ENCODE results near the gene ISYNA1.

ISYNA1 gene

GRCh38 chr19:18466354-18466753 is 28.4 kb upstream of the ISYNA1 start:
- DNase-seq = no peak

- no peak for DNase-seq
These were observed 28.0 kb upstream of the ISYNA1 start for GRCh38 chr19:18465964-18466339.

- no peak for DNase-seq
These were observed 27.5 kb upstream of the ISYNA1 start for GRCh38 chr19:18465214-18465963.

DNA sequence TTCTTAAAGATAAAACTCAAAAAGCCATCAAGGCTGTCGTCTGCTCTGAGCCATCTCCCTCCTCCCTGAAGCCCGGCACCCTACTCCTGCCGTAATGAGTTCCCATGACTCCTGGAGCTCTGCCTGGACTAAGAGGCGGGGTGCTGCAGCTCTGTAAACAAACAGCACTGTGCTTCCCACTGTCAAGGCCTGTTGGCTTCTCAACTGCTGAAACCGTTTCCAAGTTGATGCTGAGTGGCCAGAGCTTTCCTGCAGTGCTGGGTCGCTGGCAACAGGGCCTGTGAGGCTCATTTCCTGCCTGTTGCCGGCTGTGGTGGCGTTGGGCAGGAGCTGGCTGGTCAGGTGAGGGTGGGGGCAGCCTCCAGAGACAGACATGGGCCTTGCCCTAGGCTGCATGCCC is 26.7 kb upstream of the ISYNA1 start:
- DNase-seq = no peak

DNA sequence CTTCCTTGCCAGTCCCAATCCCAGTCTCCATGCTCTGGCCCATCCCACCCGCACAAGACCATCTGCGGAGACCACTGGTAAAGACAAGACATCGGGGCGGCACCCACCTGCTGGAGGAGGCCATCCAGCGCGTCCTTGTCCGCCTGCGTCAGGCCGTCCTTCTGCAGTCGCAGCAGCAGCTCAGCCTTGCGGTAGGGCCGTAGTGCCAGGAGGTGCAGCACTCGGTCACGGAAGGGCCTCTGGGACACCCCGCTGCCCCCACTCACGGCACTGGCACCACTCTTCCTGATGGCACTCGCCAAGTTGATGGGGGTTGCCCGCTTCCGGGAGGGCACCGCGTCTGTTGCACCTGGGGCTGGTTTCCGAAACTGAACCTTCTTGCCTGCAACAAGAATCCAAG is 23.5 kb upstream of the ISYNA1 start:
- DNase-seq = no peak

GRCh38 chr19:18460900-18461299 is 23.0 kb upstream of the ISYNA1 start:
- no peak for DNase-seq

DNA sequence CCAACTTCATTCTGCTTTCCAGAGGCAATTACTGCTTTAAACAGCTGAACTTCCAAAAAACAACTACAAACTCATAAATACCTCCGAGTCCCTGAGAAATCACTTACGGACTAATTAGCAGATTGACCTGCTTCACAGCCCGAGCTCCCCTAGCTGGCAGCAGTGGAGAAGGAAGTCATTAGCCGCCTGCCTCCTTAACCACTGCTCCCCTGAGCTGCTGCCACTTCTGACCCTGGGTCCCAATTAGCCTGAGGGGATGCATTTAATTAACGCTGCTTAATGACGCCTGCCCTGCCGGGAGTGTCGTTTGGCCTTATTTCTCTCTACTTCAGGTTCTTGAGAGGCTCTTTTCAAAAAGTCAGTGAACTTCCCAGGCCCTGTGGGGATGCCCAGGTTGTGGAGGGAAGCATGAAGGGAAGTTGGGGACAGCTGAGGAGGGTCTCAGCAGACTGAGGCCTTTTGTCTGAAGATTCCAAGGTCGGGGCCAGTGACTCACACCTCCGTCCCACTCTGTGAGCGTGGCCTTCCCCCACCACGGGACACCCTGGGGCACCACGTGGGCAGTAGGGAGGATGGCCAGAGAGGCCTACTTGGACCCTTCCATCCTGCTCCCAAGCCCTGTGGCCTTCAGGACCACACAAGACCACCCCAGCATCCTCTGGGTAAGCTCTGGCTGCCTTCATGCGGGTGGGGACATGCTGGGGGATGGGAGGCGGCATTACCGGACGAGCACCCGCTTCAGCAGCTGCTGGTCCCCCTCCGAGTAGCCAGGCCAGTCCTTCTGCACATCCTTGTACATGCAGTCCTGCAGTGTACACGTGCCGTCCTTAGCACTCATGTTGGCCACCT is 19.8 kb upstream of the ISYNA1 start:
- DNase-seq = no peak

- no peak for DNase-seq
These were observed 19.0 kb upstream of the ISYNA1 start for GRCh38 chr19:18456974-18457373.

- DNase-seq = no peak
These were observed 18.3 kb upstream of the ISYNA1 start for GRCh38 chr19:18456279-18456678.

DNA sequence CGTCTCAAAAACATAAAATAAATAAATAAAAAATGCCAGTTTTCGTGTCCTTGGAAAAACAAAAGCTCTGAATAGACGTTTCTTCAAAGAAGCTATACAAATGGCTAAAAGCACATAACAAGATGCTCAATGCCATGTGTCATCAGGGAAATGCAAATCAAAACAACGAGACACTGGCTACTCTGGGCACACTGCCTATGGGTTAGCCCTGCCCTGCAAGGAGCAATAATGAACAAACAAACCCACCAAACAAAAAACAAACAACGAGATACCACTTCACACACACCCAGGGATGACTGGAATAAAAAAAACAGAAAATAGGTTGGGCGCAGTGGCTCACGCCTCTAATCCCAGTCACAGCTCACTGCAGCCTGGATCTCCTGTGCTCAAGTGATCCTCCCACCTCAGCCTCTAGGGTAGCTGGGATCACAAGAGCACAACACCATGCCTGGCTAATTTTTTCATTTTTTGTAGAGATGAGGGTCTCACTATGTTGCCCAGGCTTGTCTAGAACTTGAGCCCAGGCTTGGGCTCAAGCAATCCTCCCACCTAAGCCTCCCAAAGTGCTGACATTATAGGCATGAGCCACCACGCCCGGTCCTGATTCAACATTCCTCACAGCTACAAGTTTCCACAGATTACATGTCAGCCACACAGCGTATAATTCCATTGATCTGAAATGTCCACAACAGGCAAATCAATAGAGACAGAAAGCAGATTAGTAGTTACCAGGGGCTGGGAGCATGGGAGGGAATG is 15.5 kb upstream of the ISYNA1 start:
- no peak for DNase-seq

- DNase-seq = no peak
These were observed 14.5 kb upstream of the ISYNA1 start for GRCh38 chr19:18452386-18452785.

DNA sequence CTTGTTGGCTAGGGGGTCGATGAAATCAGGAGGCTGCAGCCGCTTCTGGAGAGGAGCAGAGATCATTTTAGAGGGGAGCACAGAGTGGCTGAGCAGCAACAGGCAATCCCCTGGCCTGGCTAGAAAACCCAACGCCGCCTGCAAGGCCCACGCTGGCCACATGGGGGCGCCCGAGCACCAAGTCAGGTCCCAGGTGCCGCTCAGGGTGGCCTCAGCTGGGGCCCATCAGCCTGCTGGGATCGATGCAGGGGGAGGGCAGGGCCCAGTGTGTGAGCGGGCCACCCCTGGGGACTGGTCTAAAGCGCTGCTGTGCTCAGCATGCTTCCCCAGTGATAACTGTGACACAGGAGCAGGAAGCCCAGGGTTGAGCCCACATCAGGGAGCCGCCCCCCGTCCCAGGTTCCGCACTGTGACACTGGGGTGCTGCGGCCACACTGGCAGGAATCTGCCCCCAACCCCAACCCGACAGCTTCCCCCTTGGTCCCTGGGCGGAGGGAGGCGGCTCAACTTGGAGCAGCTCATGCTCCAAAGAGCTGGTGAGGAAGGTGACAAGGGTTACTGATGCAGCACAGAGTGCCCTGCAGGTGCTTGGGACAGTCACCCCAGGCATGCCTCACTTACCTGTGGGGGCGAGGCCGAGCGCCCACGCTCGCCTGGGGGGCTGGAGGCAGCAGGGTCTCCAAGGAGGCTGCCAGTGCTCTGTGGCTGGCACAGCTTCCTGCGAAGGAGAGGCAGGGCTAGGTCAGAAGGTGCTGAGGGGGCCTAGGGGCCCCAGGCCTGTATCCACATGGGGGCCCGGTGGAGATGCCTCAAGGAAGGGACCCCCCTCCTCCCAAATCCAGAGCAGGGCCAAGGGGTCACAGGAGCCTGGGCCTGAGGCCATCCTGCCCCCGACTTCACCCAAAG is 13.3 kb upstream of the ISYNA1 start:
- DNase-seq = peak; percentile 94

- DNase-seq = no peak
These were observed 12.3 kb upstream of the ISYNA1 start for GRCh38 chr19:18450021-18450930.

DNA sequence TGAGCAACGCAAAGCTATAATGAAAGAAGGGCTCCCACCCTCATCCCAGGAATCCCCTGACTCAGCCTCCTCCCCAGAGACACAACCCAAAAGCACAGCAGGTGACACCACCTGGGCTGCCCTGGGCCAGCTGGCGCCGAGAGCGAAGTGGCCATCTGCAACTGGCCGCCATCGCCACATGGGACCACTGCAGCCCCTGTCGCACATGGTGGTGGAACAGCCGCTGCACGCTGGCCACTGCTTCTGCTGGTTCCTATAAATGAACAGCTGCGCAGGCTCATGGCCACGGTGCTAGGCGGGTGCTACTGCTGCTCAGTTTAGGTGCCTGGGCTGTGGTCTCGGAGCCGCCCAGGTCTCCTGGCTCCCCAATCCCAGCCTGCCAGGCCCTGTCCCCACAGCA is 11.6 kb upstream of the ISYNA1 start:
- no peak for DNase-seq

DNA sequence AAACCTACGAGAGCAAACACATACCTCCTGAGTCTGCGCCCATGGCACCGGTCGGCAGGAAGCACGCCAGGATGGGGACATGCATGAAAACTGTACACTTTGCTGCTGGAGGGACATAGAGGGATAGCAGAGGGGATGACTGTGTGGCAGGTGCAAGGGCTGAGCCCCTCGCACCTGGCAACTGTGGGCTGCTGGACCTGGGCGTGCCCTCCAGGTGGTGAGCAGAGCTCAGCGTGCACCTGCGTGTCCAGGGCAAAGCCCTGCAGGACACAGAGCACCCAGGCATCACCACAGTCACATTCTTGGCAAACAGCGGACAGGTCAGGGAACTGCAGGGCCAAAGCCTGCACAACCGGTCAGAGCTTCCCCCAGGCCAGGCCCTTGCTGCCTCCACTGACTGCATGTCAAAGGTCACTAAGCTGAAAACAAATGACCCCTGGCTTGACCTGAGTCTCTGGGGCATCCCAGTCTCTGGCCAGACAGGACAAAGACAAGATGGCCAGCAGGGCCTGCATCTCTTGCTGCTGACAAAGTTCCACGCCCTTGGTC is 9.0 kb upstream of the ISYNA1 start:
- no peak for DNase-seq

DNA sequence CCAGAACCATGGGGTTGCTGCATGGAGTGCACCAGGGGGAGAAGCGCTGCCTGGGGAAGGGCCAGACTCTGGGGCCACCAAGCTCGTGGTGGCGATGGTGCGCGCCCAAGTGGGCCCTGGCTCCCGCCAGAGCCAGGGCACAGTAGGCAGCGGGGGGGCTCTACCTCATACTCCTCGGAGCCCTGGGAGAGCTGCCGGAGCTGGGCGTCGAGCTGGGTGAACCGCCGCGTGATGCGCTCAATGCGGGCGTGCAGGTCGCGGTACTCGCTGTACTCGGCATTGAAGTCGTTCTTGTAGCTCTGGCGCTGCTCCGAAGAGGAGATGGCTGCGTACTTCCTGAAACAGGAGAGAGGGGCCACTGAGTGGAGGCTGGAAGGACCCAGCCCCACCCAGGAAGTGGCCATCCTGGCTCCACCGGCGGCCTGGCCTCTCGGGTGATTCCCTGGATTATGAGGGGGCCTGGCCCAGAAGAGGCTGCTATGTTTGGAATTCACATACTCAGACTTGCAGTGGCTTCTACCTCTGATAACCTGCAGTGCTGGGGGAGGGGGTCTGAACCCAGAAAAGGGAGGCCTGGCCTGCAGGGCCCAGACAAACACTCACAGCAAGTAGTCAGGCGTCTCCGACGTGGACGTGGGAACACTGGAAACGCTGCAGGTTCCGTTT is 8.3 kb upstream of the ISYNA1 start:
- no peak for DNase-seq

- DNase-seq = no peak
These were observed 7.5 kb upstream of the ISYNA1 start for GRCh38 chr19:18445262-18445948.

- DNase-seq = no peak
These were observed 6.6 kb upstream of the ISYNA1 start for GRCh38 chr19:18444513-18444912.

DNA sequence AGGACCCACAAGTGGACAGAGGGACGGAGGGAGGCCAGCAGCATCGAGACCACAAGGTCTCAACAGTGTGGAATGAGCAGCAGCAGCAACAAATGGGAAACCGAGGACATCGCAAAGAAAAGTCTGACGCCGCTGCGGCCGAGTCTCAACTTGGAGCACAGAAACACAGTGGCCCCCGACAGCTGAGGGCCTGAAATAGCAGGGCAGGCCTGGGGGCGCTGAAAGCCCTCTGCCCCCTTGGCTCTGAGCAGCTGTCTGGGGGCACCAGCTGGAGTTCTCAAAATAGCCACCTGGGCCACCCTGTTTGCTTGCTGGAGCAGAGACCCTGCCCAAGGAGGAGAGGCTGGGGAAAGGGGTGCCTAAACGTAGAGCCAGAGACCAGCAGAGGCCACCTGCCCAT is 5.9 kb upstream of the ISYNA1 start:
- DNase-seq = no peak

DNA sequence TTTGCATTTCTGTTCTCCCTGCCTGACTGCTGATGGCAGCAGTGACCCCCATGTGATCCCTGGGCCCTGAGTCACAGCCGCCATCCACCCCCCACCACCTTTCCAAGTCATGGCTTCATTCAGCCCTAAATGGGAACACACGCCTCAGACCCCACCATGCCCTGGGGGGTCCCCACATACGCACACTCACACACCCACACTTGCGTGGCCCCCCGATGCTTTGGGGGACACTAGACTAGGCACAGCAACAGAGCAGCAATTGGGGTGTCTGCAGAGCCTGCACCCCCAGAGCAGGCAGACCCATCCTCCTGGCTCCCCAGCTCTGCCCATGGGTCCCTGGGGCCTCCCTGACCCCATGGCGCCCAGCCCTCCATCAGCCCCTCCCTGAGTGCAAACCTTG is 5.5 kb upstream of the ISYNA1 start:
- no peak for DNase-seq

Data from activated CD4-positive, alpha-beta T cell treated with anti-CD3 and anti-CD28 coated beads for 48 hours (primary cell).